NCI-H446 (cell line): ENCODE measurements around the gene MRC1.
"Not testable (repeated sequence)": the region's sequence is repeated elsewhere in the genome, so short reads cannot be mapped to it uniquely, and the experiment has no call there.

Experiments
- DNase-seq, 2 experiments: peaks; one replicate each; lab custom pipeline; 2025; lab: John Stamatoyannopoulos, UW

The MRC1 gene

DNA sequence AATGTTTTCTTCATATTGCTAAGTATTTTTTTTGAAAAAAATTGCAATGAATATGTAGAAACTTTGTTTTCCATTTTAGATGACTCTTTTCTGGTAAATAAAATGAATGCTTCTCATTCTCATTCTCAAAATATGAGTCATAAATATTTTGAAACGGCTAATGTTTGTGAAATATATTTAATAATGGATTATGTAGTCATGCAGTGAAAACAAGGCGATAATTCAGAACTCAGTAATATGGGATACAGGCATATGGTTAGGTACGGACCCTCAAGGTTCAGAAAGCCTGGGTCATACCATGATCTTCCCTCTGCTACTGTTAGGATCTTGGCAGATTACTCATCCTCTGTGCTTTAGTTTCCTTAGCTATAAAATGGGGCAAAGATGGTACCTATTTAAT, 96.3 kb downstream of the MRC1 start:
- no peak for DNase-seq

DNA sequence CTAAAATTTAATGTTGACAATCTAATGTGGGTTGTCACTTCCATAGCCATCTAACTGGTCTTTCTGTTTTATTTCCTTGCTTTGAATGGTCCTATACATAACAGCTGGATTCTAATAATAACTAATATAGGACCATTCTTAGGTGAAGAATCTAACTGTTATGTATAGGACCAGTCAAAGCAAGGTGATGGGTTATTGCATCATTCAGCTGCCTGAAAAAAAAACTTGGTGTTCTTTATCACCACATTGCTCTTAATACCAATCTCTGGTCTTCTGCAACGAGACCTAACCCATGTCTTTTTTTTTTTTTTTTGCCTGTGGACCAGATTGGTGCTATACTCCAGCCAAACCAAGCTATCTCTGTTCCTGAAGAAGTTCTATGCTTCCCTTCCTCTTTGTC, 96.9 kb downstream of the MRC1 start:
- DNase-seq, result no peak

DNA sequence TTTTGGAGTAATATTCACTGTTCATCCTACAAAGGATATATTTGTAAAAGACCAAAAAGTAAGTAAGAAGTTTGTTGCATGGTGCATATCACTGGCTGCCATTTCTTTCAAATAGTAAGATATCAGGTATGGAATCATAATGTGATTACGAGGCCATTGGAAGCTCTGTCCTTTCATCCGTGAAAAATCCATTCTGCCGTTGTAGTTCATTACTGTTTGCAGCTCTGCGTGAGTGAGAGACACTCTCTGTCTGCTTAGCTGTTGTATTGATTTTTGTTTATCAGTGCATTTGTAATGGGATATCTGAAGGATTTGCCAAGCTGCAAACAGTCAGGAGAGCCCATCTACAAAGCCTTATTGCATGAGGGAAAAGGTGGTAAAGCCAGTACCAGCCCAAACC, 98.5 kb downstream of the MRC1 start:
- DNase-seq, result no peak

DNA sequence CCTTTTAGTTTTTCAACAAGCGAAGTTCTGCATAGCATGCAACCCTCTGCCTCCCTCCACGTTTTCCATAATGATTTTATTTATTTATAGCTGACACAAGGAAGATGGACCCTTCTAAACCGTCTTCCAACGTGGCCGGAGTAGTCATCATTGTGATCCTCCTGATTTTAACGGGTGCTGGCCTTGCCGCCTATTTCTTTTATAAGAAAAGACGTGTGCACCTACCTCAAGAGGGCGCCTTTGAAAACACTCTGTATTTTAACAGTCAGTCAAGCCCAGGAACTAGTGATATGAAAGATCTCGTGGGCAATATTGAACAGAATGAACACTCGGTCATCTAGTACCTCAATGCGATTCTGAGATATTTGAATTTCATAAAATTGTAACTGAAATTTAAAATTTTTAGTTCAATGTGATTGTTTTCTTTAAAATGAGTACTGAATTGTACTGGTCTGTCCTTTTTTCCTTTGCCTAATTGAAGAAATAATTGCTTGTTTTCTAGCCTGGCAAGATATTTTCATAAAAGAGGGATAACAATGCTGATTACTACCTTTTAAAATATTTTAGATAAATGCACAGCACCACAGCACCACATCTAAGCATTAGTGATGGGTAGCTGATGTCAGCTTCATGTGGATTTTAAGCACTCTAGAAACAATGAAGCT, 101.1 kb downstream of the MRC1 start:
- DNase-seq, result peak in 1 of 2 experiments; percentile 48

DNA sequence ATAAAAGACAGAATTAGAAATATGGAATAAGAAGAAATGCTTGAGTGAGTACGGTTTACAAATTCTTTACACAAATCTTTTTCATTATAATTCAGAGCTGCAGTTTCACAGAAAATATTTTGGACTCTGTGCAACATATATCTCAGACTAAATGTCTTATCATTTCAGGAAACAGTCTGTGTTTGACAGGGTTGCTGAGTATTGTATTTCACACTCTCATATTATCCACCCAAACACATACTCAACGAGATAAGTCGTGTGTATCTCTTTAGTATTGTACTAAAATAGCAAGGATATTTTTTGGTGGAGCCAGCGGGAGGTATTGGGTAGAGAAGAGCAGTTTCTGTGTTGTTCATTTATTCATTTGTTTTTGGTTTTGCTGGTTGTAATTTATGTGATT, 103.6 kb downstream of the MRC1 start:
- DNase-seq, result no peak

DNA sequence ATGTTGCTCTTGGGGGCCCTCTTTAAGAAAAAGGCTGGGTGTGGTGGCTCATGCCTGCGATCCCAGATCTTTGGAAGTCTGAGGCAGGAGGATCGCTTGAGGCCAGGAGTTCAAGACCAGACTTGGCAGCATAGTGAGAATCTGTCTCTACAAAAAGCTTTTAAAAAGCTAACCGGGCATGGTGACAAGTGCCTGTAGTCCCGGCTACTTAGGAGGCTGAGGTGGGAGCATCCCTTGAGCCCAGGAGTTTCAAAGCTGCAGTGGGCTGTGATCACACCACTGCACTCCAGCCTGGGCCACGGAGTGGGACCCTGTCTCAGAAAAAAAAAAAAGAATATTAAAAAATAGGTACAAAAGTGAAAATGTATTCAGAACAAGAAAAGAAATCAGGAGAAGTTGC, 104.5 kb downstream of the MRC1 start:
- DNase-seq, result no peak

DNA sequence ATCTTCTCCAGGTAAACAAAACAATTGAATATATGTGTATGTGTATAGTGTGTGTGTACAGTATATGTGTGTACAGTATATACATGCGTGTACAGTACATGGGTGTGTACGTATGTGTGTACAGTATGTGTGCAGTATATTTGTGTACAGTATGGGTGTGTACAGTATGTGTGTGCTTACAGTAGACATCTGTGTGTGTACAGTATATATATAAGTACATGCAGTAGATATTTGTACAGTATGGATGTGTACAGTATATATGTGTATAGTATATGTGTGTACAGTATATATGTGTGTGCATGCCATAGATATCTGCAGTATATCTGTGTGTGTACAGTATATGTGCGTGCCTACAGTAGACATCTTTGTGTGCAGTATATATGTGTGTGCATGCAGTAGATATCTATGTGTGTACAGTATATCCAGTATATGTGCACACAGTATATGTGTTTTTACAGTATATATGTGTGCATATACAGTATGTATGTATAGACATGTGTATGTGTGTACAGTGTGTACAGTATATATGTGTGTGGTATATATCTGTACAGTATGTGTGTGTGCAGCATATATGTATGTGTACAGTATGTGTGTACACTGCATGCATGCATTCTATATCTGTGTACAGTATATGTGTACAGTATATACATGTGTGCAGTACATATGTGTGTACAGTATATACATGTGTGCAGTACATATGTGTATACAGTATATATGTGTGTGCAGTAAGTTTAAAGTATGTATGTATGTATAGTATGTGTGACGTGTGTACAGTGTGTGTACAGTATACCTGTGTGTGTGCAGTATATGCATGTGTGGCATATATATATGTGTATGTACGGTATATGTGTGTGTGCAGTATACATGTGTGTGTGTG, 105.3 kb downstream of the MRC1 start:
- no peak for DNase-seq

DNA sequence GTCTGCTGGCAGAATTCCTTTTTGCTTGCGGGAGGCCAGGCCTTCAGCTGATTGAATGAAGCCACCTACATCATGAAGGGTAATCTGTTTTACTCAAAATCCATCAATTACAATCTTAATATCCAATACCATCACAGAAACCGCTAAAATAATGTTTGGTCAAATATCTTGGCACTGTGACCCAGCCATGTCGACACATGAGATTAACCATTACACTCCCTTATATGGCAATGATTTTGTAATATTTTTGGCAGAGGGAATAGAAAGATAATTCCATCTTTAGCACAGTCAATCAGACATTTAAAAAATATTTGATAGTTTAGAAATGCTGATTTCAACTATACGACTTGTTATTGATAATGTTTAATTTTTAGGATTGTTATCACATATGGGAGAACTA, 106.0 kb downstream of the MRC1 start:
- no peak for DNase-seq

DNA sequence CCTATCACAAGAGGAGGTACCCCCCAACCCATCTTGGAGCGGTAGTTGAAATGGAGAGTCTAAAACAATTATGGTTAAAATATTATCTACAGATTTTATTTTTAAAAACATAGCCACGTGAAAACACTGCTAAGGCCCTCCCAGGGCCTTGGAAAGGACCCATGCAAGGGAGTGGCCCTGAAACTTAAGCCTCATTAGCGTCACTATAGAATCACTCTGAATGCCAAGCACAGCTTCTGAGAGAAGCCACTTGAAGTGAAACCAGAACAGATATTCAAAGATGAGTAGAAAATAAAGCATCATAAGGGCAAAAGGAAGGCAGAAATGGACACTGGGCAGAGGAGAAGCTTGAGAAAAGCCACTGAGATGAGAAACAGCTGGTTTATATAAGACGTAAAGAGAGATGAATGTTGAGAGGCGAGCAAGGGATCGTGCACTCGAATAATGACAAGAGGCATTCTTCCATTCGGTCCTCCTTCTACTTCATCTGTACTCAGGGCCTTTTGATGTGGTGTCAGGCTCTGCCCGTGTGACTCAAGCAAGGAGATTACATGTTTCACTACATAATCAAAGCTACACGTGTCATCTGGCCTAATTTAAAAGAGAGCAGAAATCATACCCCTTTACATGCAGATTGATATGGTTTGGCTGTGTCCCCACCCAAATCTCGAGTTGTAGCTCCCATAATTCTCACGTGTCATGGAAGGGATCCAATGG, 109.2 kb downstream of the MRC1 start:
- DNase-seq, result no peak

DNA sequence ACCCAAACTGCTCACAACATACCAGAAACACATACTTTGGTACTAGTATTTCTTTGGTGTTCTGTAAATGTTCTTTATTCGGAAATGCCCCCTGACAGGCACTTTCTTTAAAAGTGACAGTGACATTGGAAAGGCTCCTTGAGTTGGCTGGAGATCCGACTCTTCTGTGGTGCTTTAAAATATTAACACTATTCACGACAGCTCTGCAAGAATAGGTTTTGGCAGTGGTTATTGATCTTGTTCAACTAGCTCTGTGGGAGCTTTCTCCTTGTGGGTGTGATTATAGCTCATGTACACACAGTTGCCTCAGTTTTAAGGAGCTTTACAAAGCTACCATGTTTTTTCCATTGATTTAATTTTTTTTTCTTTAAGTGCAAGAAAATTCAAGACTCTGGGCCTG, 112.2 kb downstream of the MRC1 start:
- DNase-seq, result no peak

DNA sequence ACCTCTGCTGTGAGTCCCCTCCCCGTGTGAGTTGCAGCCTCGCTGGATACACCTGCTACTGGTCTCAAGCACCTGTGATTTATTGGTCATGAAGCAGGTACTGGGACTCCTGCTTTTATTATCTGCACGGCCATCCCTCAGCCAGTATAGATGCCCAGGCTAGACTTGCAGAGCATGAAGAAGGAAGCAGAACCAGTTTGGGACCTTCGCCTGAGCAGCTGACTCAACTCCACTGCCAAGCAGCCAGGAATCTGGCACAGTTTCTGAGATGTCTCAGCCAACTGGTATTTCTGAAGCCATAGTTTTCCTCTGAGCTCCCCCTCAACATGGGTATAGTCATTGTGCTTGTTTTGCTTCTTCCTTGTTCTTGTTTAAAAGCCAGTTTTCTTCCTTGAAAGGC, 114.6 kb downstream of the MRC1 start:
- DNase-seq, result peak in 1 of 2 experiments; percentile 48

DNA sequence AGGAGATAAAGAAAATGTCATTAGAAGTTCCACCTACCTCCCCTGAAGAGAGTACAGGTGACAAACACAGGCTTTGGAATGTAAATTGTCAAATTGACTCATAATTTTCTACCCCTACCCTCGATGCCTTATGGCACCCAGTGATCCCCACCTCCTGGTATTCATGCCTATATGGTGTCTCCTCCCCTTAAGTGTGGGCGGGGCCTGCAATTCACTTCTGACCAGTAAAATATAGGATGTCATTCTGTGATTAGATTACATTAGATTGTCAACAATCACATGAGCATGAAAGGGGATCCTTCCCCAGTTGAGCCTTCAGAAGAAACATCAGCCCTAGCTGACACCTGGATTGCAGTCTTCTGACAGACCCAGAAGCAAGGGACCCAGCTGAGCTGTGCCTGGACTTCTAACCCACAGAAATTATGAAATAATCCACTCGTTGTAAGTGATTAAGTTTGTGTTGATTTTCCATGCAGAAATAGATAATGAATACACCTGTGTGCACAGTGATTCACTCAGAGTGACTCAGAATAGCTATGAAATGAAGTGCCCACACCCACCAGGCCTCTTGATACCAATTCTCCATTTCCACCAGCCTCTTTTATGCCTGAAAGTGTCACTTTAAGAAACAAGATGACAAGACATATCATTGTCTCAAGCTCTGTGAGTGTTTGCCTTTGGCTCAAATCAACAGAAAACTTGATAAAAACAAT, 134.0 kb downstream of the MRC1 start:
- DNase-seq, result no peak

DNA sequence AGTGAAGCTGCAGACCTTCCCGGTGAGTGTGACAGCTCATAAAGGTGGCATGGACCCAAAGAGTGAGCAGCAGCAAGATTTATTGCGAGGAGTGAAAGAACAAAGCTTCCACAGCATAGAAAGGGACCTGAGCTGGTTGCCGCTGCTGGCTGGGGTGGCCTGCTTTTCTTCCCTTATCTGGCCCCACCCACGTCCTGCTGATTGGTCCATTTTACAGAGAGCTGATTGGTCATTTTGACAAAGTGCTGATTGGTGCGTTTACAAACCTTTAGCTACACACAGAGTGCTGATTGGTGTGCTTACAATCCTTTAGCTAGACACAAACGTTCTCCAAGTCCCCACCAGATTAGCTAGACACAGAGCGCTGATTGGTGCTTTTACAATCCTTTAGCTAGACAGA, 141.1 kb downstream of the MRC1 start:
- DNase-seq, result not testable (repeated sequence)

DNA sequence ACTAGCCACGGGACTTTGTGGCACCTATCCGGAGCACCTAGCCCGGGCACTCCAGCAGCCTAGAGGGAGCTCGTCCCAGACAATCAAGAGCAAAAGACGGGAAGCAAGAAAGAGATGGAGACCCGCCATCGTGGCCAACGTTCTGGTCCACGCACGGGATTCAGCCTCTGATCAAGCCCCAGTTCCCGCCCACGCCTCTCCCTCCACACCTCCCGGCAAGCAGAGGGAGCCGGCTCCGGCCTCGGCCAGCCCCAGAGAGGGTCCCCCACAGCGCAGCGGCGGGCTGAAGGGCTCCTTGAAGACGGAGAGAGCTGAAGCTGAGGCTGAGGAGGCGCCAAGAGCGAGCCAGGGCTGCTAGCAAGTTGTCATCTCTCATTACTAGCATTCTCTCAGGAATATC, 141.6 kb downstream of the MRC1 start:
- no peak for DNase-seq

DNA sequence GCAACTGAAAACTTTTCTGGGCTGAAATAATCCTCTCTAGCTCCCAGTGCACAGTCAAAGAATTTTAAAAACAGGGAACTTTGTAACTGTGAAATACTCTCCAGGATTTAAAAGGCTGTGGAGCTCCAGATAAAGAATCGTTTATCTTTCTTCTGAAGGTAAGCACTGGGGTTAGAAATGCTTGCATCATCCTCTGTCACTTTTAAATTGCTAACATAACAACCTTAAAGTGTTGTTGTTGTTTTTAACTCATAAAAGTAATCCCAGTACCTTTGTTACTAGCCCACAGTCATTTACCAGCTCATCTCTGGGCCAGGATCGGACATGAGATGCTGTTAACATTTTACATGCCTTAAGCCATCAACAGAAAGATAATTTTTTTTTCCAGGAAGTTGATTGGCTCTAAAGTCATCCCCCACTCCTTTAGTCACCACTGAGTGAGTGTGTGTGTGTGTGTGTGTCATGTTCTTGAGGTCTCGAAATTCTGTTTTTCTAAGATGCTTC, 142.8 kb downstream of the MRC1 start, which contains the start of gene SLC39A12:
Gene SLC39A12 (plus strand): TSS at position 51 of the 504 bp plus-strand sequence. CDS start 1,359 bp downstream, outside the sequence.
- DNase-seq, result no peak

DNA sequence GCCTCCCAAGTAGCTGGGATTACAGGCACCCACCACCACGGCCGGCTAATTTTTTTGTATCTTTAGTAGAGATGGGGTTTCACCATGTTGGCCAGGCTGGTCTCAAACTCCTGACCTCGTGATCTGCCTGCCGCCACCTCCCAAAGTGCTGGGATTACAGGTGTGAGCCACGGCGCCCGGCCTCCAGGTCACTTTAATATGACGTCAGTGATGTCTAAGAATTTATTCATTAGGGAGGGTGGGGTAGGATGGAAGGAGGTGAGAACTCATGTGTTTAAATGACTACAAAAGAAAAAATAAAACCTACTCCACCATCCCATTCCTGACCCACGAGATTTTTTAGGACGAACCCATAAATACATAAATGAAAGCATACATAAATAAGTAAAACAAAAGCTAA, 145.2 kb downstream of the MRC1 start:
- not testable (repeated sequence) for DNase-seq

DNA sequence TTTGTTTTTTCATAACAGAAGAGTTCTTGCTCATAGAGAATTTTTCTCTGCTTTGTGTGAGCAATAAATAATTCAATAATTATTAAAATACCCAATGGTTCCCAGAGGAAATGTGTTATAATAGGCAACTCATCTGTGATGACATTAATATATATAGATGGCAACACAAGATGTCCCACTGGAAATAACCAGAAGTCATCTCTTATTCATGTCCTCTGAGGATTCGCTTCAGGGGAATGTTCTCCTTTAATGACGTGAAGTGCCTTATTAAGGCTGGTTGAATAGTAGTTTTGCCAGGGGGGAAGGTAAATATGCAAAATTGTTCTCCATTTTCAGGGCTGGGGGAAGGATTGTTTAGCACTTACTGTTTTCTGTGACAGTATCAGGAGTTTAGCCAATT, 145.7 kb downstream of the MRC1 start:
- no peak for DNase-seq

DNA sequence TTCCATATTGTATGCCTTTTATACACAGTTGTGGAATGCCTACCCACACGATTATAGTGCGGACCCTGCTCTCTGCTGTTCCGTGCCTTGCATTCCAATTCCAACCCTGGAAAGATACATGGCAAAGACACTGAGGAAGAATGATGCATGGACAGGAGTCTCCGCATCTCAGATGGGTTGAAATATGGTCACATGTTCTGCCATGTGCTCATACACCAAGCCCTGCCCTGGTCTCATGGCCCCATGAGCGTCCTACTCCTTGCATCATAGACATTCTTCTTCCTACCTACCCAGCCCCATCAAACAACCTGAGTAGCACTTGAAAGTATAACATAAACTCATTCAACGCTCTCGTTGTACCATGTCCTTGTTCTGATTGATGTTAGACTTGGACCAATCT, 148.9 kb downstream of the MRC1 start:
- DNase-seq, result no peak

DNA sequence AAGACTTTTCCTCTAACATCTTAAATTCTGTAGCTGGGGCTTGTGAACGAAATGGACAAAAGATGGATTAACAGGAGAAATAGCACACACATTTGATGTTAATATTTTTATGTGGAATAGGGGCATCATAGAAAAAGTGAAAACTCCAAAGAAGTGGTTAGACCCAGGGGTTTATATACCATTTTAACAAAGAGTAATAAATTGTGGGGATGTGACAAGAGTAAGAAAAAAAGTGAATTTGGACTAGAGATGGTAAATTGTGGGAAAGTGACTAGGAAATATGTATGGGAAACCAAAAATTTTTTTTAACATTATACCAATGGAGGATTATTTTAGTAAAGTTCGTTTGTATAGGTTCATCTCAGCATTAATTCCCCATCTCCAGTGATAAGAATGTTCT, 150.7 kb downstream of the MRC1 start:
- DNase-seq, result no peak
